HT-29 (cell line): ENCODE results near the gene ACSM2B. TPM values are rescaled to one million over a fixed set of nuclear protein-coding genes. Genes with fewer than 3 reads are reported as not detected.
"Not testable (repeated sequence)": the region's sequence is repeated elsewhere in the genome, so short reads cannot be mapped to it uniquely, and the experiment has no call there.

Experiments used
- DNase-seq: peaks from one replicate; pipeline ENCODE4 v3.0.0-alpha.2; 2015; ENCODE audit warnings: low spot score
- total RNA-seq: library from RNA; depleted of rRNA; stranded (reverse); fragments of >200 nt; shearing (Covaris generic); gene quantifications from 2 replicates; pipeline ENCODE4 v1.2.3, GENCODE V29; 2014

The ACSM2B gene
- total RNA-seq, 1 experiment from 2014 or later, result not detected

DNA sequence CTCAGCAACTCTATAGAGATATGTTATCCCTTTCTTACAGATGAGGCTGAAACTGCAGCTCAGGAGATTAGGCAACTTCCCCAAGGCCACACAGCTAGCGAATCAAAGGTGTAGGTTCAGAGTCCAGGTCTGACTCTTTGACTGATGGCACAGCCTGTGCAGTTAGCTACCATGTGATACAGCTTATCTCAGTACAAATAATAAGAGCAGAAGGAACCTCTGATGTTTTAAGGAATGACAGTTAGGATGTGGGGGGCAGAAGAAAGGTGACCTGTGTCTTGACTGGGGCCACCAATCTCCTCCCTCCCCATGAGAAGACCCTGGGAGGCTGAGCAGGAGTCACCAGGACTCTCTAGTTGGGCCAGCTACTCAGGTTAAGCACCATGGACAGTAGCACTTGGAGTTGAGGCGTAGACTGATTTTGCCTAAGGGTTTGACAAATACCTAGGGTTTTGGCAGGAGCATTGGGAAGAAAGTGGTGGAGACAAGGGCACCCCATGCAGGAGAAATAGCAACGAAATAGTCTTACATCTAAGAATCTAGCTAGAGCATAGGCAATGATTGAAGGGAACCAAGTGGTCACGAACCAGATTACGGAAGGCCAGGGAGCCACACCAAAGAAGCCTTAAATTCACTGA, 22.8 kb upstream of the ACSM2B start:
- DNase-seq, result no peak

DNA sequence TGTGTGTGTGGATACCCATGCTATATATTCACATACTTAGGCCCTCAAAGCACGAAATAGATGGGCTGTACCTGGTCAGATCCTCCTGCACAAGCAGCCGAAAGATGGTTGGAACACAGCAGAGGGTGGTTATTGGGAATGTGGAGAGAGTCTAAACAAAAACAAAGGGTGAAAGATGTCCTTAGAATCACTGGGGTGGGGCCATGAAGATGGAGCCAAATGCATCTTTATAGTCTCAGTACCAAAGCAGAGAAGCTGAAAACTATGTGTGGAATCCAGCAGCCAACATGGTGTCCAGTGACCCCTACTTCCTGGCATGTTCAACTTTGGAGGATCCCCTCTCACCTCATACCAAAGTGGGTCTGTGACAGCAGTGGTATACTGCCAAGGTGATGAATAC, 19.5 kb upstream of the ACSM2B start:
- not testable (repeated sequence) for DNase-seq

GRCh38 chr16:20595068-20595467, 18.9 kb upstream of the ACSM2B start:
- not testable (repeated sequence) for DNase-seq

- DNase-seq, result not testable (repeated sequence)
Observed at GRCh38 chr16:20592780-20593179, 16.6 kb upstream of the ACSM2B start.

DNA sequence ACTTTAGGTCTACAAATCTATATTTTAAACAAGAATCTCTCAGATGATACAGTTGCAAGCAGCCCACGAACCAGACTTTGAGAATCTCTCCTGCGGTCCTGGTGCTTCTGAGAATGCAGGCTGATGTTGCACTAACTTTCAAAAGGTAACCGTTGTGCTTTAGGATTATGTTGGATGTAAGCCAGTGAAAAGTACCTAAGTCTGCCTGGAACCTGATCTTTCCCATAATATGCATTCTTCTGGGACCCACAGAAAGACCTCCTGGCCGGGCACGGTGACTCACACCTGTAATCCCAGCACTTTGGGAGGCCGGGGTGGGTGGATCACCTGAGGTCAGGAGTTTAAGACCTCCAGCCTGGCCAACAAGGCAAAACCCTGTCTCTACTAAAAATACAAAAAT, 13.3 kb upstream of the ACSM2B start:
- DNase-seq, result not testable (repeated sequence)

- not testable (repeated sequence) for DNase-seq
Observed at GRCh38 chr16:20587645-20588074, 11.5 kb upstream of the ACSM2B start.

DNA sequence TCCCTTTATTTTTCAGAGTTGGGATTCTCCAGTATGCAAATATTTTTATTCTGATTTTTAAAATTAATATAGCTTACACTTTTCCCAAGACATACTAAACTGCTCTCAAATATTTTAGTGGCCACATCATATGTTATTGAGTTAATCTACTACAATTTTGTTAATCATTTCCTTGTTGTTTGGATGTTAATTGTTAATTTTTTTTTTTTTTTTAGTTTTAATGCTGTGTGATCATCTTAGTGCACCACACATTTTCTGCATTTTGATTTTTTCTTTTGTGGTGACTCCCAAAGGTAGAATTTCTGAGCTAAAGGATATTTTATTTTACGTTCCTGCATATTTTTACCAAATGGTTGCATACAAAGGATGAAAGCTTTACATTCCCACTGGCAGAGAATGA, 10.5 kb upstream of the ACSM2B start:
- DNase-seq, result not testable (repeated sequence)

- not testable (repeated sequence) for DNase-seq
Observed at GRCh38 chr16:20586112-20586511, 9.9 kb upstream of the ACSM2B start.

GRCh38 chr16:20580487-20581259, 4.5 kb upstream of the ACSM2B start:
- not testable (repeated sequence) for DNase-seq

DNA sequence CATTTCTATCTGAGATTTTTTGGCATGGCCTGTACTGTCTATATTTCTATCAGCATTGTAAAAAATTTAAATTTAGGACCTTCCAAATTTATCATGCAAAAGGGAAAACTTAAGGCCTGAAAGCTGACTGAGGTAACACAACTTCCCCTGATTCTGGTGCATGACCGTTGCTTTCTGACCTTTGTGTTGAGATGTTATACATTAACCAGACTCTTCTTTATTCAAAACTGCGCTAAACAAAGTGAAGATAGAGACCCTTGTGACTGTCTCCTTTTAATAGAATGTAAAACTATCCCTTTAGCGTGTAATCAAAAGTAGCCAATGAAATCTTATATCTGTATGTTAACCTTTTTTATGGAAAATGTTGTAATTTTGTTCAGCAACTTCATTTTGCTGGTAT, 1.9 kb upstream of the ACSM2B start:
- not testable (repeated sequence) for DNase-seq

DNA sequence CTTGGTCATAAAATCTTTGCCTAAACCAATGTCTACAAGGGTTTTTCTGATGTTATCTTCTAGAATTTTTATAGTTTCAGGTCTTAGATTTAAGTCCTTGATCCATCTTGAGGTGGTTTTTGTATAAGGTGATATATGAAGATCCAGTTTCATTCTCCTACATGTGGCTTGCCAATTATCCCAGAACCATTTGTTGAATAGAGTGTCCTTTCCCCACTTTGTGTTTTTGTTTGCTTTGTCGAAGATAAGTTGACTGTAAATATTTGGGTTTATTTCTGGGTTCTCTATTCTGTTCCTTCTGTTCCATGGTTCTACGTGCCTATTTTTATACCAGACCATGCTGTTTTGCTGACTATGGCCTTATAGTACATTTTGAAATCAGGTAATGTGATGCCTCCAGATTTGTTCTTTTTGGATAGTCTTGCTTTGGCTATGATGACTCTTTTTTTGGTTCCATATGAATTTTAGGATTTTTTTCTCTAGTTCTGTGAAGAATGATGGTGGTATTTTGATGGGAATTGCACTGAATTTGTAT, 7.0 kb downstream of the ACSM2B start:
- not testable (repeated sequence) for DNase-seq

- no peak for DNase-seq
Observed at GRCh38 chr16:20568404-20568803, 7.8 kb downstream of the ACSM2B start.

GRCh38 chr16:20566864-20567263, 9.3 kb downstream of the ACSM2B start:
- no peak for DNase-seq

GRCh38 chr16:20565334-20565733, 10.8 kb downstream of the ACSM2B start:
- DNase-seq, result not testable (repeated sequence)

DNA sequence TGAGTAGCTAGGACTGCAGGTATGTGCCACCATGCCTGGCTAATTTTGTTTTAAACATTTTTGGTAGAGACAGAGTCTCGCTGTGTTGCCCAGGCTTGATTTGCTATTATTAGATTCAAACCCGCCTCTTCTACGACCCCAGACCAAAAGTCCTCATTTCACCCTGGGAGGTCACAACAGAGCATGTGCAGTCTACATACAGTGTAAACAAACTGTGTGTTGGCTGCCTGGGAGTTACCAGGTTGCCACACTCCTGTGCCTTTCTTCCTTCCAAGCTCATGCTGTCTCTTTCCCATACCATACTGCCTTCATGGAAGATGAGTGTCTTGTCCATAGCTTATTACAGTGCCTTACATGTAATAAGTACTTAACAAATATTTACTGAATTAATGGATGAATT, 11.9 kb downstream of the ACSM2B start:
- not testable (repeated sequence) for DNase-seq

DNA sequence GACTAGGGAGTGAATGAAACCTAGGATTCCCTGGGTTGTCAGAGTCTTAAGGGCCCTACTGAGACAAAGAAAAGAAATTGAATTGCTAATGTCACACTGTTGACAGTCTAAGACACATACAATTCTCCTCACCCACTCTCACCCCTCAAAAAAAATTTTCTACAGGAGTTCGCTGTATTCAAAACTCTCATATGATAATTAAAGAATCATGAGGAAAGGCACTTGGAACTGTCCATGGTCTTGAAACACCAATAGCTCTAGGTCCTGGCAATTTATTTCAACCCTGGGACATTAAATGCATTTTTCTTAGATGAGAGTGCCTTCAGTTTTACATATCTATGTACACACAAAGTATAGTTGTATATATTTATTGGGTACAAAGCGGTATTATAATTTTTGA, 20.5 kb downstream of the ACSM2B start:
- not testable (repeated sequence) for DNase-seq

DNA sequence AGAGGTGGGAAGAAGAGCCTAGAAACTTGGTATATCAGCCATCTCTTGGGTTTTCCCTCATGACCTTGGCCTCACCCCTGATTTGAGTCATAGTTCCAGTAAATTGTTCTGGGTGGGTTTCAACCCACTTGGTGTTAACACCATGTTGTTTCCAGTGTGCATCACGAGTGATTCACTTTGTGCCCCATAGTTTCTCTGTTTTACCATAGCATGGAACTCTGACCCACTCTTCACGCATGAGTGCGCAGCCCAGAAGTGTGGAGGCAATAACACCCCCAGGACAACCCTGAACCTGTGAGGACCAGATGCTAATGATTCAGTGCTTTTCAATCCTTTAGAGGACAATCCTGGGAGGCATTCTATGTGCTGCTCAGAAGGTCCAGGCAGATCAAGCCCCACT, 21.5 kb downstream of the ACSM2B start:
- DNase-seq, result not testable (repeated sequence)

GRCh38 chr16:20553493-20553892, 22.7 kb downstream of the ACSM2B start:
- DNase-seq, result not testable (repeated sequence)

GRCh38 chr16:20546951-20547350, 29.2 kb downstream of the ACSM2B start:
- DNase-seq, result not testable (repeated sequence)

GRCh38 chr16:20546278-20546853, 29.8 kb downstream of the ACSM2B start:
- DNase-seq, result not testable (repeated sequence)

- DNase-seq, result not testable (repeated sequence)
Observed at GRCh38 chr16:20540603-20541316, 35.4 kb downstream of the ACSM2B start.

DNA sequence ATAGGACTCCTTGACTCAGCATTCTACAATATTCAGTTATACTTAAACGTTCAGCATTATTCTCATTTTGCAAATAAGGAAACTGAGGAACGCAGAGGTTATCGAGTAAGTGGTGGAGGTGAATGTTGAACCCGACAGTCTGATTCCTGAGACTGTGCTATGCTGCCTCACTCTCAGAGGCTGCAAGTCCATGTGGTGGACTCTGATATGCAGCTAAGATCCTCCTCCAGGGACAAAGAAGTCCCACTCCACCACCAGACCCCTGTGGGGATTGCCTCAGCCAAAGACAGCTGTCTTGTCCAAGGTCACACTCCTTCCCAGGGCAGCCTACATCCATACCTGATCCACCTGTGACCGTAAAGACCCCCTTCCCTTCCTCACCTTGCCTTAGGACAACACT, 37.5 kb downstream of the ACSM2B start:
- no peak for DNase-seq
